GM18519 (cell line): ENCODE data around the gene MED26.
"Not testable (repeated sequence)": the region's sequence is repeated elsewhere in the genome, so short reads cannot be mapped to it uniquely, and the experiment has no call there.

ENCODE experiments used
- ATAC-seq: cut with Tn5 transposase; IDR thresholded peaks from one replicate; pipeline ENCODE4 v1.9.1; 2021; ENCODE audit warnings: mild to moderate bottlenecking, moderate library complexity; ENCODE audit not compliant: unreplicated experiment, low FRiP score

MED26 gene

DNA sequence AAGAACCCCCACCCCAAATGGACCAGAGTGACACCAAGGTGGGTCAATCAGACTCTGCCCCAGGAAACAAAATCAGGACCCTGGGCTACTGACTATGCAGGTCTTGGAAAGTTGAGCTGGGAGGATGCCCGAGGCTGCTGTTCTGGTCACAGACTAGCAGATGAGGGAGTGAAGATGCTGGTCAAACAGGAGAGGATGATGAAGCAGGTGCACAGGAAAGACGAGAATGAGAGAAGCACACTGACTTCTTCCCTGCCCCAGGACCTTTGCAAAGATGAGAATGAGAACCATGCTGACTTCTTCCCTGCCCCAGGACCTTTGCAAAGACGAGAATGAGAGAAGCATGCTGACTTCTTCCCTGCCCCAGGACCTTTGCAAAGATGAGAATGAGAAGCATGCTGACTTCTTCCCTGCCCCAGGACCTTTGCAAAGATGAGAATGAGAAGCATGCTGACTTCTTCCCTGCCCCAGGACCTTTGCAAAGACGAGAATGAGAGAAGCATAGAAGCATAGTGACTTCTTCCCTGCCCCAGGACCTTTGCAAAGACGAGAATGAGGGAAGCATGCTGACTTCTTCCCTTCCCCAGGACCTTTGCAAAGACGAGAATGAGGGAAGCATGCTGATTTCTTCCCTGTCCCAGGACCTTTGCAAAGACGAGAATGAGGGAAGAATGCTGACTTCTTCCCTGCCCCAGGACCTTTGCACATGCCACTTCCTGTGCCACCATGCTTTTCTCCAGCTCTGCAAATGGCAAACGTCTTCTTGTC, 23.6 kb upstream of the MED26 start:
- ATAC-seq: not testable (repeated sequence)

DNA sequence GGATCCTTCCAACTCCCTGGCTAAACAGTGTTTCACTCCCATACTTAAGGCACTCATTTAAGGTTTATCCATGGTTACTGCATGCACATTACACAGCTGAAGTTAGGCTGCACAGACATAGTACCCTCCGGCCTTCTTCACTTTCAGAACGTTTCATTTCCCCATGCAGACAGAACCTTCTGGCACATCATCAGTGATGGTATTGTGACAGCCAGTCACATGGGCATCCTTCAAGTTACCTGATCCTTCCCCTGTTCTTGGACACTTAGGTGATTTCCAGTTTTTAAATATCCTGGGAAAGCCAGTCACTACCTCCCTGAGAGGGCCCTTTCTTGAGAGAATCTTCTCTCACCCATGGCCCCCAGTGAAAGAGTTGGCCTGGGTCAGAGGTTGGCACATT, 22.8 kb upstream of the MED26 start:
- no peak for ATAC-seq

DNA sequence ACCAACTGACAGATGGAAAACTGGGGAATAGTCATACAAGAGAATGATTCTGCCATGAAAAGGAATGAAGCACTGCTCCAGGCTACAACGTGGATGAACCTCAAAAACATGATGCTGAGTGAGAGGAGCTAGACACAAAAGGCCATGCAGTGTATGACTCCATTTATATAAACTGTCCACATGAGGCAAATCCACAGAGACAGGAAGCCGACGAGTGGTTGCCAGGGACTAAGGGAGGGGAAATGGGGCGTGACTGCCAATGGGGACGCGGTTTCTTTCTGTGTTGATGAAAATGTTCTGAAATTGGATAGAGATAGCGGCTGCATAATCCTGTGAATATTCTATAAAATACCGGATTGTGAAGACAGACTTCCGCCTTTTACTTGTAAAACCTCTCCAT, 21.7 kb upstream of the MED26 start:
- ATAC-seq: no peak

DNA sequence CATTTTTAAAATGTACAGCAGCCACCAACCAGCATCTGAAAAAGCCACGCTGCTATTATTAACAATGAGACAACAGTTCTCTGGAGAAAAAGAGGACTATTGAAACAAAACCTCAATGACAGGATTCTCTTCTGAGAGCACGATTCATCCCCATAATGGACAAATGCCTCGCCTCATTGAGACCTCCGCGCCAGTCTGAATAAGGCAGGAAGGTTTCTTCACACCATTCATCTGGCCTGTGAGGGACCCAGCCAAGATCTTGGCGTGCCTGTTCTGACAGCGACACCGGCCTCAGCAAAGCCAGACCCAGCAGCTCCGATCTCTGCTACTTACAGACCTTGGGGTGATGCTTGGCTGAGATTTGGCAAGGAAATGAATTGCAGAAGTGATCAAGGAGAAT, 17.1 kb upstream of the MED26 start:
- no peak for ATAC-seq

DNA sequence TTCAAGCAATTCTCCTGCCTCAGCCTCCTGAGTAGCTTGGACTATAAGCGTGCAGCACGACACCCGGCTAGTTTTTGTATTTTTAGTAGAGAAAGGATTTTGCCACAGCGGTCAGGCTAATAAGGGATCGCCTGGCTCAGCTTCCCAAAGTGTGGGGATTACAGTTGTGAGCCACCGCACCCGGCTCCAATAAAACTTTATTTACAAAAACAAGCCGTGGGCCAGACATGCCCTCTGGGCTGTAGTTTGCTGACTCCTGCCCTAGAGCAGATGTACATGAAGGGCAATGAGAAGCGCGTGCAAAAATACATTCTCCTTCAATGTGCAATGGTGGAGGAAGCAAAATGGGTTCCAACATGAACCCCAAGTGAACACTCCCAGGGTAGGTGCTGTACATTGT, 13.7 kb upstream of the MED26 start:
- ATAC-seq: no peak

DNA sequence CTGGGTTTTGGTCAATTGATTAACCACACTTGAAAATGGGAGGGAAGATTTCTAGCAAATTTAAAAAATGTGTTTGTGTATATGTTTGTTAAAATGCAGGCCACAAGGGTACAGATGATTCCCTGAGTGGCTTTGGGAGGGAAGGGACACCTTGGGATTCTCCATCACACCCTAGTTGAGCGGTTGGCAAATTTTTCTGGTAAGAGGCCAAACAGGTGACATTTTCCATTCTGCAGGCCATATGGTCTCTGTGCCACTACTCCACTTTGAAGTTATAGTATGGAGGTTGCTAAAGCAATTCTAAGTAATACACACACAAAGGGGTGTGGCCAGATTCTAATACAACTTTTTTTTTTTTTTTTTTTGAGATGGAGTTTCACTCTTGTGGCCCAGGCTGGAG, 12.9 kb upstream of the MED26 start:
- ATAC-seq: no peak

DNA sequence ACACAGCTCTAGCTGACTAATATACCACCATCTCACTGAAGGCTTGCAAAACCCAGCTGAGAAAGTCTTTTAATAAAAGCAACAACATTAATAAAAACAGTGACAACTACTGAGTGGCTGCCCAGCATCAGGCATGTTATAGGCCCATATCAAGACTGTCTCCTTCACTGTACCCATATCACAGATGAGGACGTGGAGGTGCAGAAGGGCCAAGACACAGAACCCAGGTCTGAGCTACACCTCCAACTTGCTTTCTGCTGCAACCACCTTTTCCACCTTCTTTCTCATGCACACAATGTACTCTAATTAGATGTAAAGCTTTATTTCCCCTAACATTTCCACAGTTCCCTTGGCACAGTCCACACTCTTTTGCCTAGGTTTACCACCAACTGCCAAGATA, 10.7 kb upstream of the MED26 start:
- ATAC-seq: no peak

DNA sequence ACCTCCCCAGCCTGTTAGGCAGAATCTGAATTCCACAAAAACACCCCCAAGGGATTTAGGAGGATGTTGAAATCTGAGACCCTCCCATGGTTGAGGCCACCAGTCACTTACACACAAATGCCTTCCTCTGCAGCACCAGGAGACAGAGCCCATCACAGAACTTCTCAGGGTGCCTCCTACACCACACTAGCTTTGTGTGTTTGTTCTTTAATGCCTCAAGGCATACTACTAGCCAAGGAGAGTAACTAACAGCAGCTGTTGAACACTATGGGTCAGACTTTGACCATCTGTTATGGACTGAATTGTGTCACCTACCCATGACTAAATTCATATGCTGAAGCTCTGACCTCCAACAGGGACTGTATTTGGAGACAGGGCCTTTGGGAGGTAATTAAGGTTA, 9.5 kb upstream of the MED26 start:
- no peak for ATAC-seq

DNA sequence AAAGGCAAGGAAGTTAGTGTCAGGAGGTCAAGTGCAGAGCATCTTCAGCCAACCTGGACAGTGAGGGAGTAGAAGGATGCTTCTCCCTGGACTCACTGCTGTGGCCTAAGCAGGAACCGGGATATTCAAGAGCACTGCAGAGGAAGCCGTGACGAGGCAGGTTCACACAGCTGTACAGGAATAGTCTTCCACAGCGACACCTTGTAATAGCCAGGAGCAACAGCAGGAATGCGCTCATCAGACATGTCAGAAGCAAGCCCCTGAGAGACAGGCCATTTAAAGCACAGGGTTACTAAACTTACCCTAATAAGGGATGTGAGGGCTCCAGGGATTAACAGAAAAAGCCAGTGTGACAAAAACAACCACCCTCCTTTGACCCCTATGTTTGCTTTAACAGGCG, 3.5 kb upstream of the MED26 start:
- ATAC-seq: no peak

DNA sequence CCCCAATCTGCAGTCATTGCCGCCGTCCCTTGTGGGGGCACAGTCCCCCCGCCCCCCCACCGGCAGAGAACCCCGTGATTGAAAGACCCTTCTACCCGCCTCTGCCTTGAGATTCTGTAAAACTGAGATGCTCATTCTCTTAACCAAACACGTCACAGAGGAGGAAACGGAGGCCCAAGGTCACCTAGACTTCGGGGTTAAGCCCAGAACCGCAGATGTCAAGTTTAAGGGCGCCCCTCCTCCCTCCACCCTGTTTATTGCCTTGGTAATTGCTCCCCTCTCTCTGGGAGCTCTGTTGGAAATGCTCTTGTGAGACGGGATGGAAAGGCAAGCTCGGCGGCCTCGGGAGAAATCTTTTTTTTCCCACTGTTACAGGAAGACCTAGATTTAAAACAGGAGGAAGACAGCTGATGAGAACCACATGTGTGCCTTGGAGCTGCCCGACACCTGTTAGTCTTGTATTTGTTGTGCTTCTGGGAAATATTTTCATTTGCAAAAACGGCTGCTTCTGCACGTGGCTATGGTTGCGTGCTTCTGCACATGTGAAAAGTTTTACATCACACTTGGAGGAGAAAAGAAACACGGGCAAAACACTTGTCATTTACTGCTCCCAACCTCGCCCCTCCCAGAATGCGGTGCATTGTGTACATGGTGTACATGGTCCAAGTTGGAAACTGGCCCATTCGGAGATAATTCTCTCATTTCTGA, 1.1 kb upstream of the MED26 start:
- no peak for ATAC-seq

DNA sequence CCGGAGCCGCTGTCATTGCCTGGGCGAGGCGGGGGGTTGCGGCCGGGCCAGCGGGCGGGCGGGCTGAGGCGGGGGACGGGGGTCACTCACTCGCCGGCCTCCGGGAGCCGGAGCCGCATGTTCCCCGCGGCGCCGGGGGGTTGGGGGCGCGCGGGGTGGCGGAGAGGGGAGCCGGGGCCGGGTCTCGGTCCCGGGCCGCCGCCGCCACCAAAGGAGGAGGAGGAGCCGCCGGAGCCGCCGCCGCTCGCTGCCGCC, 149 bp downstream of the MED26 start:
- no peak for ATAC-seq

DNA sequence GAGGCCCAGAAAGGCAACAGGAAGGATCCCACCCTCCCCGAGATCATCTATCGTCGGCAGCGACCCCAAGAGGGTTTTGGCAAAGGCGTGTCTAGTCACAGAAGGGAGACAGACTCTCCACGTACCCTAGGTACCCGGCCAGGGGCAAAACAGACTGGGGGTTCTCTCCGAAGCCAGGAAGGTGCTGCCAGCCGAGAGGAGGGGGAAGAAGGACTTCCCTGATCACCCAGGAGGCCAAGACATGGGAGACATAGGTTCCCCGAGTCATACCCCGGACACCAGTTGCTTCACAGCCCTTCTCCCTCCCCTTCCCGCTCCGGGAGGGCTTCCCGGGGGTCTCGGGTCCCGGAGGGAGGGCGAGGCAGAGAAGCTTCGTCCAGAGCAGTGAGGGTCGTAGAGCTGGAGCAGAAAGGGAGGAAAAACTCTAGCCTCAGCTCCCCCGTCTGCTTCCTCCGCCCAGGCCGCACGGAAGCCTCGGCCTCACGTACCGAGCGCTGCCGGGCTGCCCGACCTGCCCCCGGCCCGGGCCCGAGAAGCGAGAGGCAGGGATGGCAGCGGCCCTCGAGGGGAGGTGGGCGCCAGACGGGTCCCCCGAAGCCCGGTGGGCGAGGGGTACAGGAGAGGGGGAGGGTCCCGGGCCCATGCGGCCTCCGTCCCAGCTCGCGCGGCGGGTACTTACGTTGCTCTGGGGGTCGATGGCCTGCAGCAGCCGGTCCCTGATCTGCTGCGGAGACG, 644 bp downstream of the MED26 start:
- no peak for ATAC-seq

DNA sequence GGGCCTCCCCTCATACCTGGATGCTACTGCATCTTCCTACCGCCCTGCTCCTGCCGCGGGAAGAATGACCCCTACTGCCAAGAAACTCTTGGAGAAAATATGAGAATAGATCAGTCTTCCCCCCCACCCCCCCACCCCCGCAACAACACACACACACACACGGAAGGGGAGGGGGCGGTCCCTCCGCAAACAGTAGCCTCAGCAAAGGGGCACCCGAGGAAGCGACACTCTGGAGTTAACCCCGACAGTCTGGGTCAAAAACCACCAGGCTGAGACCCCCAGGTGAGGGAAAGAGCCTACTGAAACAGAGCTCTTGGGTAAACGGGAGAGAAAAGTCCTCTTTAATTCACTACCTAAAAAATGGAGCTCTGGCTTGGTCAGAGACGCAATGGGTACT, 1.2 kb downstream of the MED26 start:
- ATAC-seq: no peak

DNA sequence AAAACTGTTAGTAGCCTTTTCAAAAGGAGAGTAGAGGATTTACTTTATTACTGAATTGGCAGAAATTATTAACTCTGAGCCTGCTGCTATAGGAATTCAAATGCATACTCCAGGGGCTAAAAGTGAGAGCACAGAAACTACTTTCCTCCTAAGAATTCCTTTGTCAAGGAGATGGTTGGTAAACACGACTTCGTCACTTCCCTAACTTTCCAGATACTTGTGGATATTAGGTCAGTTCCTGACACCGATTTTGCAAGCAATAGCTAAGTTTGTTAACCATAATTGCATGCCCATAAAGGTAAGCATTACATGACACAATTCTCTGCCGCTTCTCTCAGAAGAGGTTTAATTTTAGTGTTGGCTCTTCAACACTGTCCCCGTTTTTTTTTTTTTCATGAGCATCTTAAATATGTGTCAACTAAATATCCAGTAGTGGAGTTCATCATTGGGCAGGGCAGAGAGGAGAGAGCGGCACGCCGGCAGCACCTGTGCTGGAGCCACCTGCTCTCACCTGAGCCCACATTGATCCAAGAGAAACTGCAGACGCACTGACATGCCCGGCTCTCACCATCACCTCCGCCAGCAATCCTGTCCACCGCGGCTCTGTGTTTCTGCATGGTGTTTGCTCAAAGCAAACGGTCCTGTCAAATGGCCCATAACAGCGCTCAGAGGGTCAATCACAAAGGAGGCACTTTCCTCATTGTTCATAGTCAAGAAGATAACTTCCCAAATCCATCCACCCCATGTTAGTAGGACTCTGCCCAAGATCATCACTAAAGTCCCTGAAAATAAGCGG, 2.6 kb downstream of the MED26 start:
- ATAC-seq: no peak

DNA sequence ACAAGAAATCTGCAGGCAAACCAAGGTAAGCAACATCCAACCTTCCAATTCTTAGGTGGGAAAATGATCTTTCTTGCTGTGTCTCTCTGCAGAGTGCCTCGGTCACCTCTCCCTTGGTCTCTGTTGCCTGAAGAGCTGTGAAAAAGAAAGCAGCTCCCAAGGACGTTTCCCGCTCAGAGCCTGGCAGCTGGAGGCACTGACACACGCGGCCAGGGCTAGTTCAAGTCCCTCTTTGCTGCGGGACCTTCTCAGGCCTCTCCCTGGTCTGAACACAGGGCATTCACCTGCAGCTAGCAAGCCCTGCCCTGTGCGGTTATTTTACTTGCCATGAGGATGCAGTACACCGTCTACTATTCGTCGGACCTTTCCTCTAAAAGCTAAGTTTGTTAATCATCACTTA, 3.8 kb downstream of the MED26 start:
- ATAC-seq: no peak

DNA sequence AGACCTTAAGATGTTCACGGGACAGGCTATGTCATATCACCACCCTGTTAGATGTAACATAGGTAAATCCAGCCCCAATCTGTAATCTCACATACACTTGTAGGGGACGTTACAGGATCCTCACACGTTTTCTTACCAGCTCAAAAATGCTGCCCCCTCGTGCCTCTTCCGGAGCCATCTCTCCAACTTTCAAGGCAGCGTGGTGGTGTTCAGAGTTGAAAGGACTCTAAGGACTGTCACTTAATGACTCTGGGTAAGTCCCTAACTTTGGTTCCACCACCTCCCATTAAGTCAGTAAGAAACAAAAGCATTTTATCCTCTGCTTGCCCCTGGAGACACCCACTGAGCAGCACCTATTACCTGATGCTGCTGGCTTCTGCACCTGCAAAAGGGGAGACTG, 4.4 kb downstream of the MED26 start:
- no peak for ATAC-seq

DNA sequence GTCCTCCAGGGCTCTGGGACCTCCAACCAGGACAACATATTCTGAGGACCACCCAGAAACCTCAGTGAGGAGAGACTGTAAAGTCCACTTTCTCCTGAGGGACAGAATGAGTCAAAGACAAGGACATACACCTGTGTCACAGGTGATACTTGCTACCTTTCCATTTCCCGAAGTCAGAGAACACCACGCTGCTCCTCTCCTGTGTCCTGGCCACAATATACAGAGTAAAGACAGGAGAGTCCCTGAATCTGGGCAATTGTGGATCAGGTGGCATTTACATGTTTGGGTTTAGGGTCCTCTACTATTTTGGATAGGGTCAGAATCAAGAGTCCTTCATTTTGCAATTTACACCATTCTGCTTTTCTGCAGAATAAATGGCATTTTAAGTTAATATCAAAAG, 4.9 kb downstream of the MED26 start:
- no peak for ATAC-seq

DNA sequence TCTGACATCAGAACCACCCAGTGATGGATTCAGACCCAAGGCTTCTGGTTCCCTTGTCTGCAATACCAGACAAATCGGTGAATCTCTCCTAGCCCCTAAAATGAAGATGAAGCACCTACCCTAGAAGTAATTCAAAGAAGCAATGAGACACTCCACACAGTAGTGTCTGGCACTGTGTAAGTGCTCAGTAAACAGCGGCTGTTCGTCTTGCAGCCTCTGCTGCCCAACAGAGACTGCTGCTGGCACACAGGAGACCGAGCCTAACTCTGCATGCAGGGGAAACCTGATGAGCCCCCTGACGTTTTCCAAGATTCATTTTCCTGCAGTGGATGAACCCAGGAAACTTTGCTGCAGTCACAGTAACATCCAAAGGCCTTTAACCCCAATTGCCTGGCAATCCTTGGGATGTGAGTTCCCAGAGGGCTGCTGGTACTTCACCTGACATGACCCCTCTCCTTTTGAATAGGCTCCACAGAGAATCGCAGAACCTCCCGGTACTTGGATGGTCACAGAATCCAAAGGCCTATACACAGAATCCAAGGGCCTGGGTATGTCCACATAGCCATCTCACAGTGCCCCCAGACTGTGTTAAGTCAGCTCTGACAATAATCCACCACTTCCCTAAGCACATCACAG, 6.7 kb downstream of the MED26 start:
- no peak for ATAC-seq

DNA sequence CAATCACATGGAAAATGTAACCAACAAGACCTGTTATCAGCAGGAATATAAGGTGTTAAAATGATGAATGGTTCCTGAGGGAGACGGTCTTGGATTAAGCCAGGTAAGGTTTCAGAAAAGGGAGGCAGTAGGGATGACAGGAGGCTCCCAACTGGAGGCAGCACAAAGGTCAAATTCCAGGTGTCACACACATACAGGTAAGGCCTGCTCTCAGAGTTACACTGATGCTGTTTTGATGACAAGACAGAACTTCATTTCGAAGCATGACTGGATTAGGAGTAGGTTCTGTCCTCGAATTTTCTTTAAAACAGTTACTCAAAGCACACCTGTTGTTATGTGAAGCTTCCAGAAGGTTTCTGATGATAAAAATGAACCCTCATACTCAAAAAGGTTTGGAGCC, 7.4 kb downstream of the MED26 start:
- ATAC-seq: no peak

DNA sequence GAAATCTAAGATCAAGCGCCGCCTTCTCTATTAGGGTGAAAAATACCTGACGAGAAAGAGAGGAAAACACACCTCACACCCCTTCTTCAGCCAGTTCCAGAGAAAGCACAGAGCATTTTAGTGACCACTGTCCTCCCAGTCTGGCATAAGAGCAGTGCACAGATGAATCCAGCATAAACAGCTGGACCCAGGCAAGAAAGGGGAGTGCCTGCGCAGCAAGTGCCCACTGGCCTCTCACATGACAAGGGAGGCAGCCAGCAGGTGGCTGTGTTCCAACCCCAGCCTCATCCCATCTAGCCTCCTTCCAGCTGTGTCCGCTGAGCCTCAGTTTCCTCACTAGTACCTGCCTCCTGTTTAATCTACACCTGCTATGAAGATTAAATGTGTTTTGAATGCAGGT, 8.0 kb downstream of the MED26 start:
- no peak for ATAC-seq

DNA sequence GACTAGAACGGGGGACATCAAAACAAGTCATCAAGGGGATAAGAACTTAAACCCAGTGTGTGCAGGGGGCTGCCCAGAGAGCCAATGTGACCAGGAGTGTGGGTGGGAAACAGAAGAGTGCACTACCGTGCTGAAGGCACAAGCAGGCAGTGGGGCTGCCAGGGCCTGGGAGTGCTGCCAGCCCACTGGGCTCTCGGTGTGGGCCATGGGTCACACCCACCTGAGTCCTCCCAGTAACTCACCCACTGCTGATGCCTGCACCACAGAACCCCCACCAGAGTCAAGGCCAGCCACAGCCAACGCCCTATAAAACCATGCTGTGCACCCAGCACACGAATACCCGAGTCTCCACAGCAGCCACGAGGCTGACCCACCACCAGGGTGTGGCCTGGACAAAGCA, 8.5 kb downstream of the MED26 start:
- ATAC-seq: no peak
